HEK293 (cell line): ENCODE results near the gene TOMM40.
A peak's percentile ranks its signal among the peaks of the same experiment; 100 is the strongest.

ENCODE experiments used
- CTCF ChIA-PET: fragments of 350-600 bp; formaldehyde crosslinking; extraction: SDS; loops from one replicate; lab custom pipeline; 2021; ENCODE audit warnings: antibody characterized with exemption; lab: Yijun Ruan, JAX
- POLR2A ChIA-PET: fragments of 300-600 bp; formaldehyde crosslinking; extraction: SDS; loops from one replicate; lab custom pipeline; 2020; ENCODE audit warnings: antibody characterized with exemption, inconsistent platforms; lab: Yijun Ruan, JAX
- H3K27ac ChIP-seq: fragments of 200-500 bp; sonication (Bioruptor generic); 2 replicates; pipeline ENCODE4 v1.5.1; 2014; ENCODE audit warnings: low read depth, low read length, control low read depth, inconsistent platforms; ENCODE audit errors: extremely low read depth
- H3K36me3 ChIP-seq, 2 experiments: fragments of 200-500 bp in 1 of 2; sonication (Bioruptor generic) in 1 of 2; 1 replicate in 1 of 2; 2 replicates in 1 of 2; pipeline ENCODE4 v1.5.1; 2014 to 2017; ENCODE audit warnings: inconsistent platforms in 2 of 2, low read length in 2 of 2; ENCODE audit not compliant: control insufficient read depth in 2 of 2, insufficient read depth in 1 of 2
- H3K4me1 ChIP-seq: fragments of 200-500 bp; sonication (Bioruptor generic); 2 replicates; pipeline ENCODE4 v1.5.1; 2014; ENCODE audit warnings: mild to moderate bottlenecking, low read length, inconsistent platforms; ENCODE audit not compliant: control insufficient read depth, insufficient read depth
- H3K4me3 ChIP-seq: 2 replicates; pipeline ENCODE4 v1.5.1; 2011; ENCODE audit warnings: low read depth, mild to moderate bottlenecking, control low read depth, low read length, moderate library complexity
- H3K9me3 ChIP-seq: fragments of 200-500 bp; sonication (Bioruptor generic); 2 replicates; pipeline ENCODE4 v1.5.1; 2014; ENCODE audit warnings: low read depth, low read length, inconsistent platforms; ENCODE audit not compliant: control insufficient read depth, insufficient read depth
- MEIS1 ChIP-seq: sonication (generic); formaldehyde crosslinking; IDR thresholded peaks from 2 replicates; pipeline ENCODE4 v1.8.1; 2022; ENCODE audit warnings: missing genetic modification reagents, mild to moderate bottlenecking, borderline replicate concordance
- SP3 ChIP-seq: fragments of 450-650 bp; formaldehyde crosslinking; IDR thresholded peaks from 2 replicates; pipeline ENCODE4 v1.5.1; 2016; ENCODE audit warnings: missing biosample characterization, missing genetic modification characterization
- ZNF121 ChIP-seq: fragments of 450-650 bp; formaldehyde crosslinking; IDR thresholded peaks from 2 replicates; pipeline ENCODE4 v1.5.1; 2016; ENCODE audit warnings: missing biosample characterization, missing genetic modification characterization
- ZNF157 ChIP-seq: fragments of 450-650 bp; formaldehyde crosslinking; IDR thresholded peaks from 2 replicates; pipeline ENCODE4 v1.5.1; 2016; ENCODE audit warnings: missing biosample characterization, missing genetic modification characterization
- ZNF274 ChIP-seq, 2 experiments: fragments of 200-500 bp in 1 of 2; fragments of 450-650 bp in 1 of 2; sonication (Bioruptor generic) in 1 of 2; formaldehyde crosslinking in 1 of 2; IDR thresholded peaks; 2 replicates each; pipeline versions ENCODE4 v1.5.1 to v1.6.1; 2014 to 2016; ENCODE audit warnings: borderline replicate concordance in 1 of 2, inconsistent platforms in 1 of 2, low read length in 1 of 2, missing biosample characterization in 1 of 2, missing genetic modification characterization in 1 of 2
- ZNF473 ChIP-seq: fragments of 450-650 bp; formaldehyde crosslinking; IDR thresholded peaks from 2 replicates; pipeline ENCODE4 v1.5.1; 2017; ENCODE audit warnings: missing biosample characterization, missing genetic modification characterization
- TF ChIP-seq, protein P1 (sequence below): fragments of 450-650 bp; formaldehyde crosslinking; IDR thresholded peaks from 2 replicates; pipeline ENCODE4 v1.5.1; 2016; ENCODE audit warnings: missing biosample characterization, missing genetic modification characterization
- TF ChIP-seq, protein P2 (sequence below): fragments of 450-650 bp; formaldehyde crosslinking; IDR thresholded peaks from 2 replicates; pipeline ENCODE4 v1.5.1; 2016; ENCODE audit warnings: missing biosample characterization, missing genetic modification characterization
- TF ChIP-seq, protein P3 (sequence below): fragments of 450-650 bp; formaldehyde crosslinking; IDR thresholded peaks from 2 replicates; pipeline ENCODE4 v1.5.1; 2016; ENCODE audit warnings: missing biosample characterization, missing genetic modification characterization

Gene TOMM40

DNA sequence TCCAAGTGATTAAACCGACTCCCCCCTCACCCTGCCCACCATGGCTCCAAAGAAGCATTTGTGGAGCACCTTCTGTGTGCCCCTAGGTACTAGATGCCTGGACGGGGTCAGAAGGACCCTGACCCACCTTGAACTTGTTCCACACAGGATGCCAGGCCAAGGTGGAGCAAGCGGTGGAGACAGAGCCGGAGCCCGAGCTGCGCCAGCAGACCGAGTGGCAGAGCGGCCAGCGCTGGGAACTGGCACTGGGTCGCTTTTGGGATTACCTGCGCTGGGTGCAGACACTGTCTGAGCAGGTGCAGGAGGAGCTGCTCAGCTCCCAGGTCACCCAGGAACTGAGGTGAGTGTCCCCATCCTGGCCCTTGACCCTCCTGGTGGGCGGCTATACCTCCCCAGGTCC lies 16.6 kb downstream of the TOMM40 start (continued):
- TF ChIP-seq SP3 (tag by site-specific recombination) (no peak), ZNF157 (tag by site-specific recombination) (no peak)
- TF ChIP-seq, protein P1, sequence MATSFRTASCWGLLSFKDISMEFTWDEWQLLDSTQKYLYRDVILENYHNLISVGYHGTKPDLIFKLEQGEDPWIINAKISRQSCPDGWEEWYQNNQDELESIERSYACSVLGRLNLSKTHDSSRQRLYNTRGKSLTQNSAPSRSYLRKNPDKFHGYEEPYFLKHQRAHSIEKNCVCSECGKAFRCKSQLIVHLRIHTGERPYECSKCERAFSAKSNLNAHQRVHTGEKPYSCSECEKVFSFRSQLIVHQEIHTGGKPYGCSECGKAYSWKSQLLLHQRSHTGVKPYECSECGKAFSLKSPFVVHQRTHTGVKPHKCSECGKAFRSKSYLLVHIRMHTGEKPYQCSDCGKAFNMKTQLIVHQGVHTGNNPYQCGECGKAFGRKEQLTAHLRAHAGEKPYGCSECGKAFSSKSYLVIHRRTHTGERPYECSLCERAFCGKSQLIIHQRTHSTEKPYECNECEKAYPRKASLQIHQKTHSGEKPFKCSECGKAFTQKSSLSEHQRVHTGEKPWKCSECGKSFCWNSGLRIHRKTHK (tag by site-specific recombination), result no peak

DNA sequence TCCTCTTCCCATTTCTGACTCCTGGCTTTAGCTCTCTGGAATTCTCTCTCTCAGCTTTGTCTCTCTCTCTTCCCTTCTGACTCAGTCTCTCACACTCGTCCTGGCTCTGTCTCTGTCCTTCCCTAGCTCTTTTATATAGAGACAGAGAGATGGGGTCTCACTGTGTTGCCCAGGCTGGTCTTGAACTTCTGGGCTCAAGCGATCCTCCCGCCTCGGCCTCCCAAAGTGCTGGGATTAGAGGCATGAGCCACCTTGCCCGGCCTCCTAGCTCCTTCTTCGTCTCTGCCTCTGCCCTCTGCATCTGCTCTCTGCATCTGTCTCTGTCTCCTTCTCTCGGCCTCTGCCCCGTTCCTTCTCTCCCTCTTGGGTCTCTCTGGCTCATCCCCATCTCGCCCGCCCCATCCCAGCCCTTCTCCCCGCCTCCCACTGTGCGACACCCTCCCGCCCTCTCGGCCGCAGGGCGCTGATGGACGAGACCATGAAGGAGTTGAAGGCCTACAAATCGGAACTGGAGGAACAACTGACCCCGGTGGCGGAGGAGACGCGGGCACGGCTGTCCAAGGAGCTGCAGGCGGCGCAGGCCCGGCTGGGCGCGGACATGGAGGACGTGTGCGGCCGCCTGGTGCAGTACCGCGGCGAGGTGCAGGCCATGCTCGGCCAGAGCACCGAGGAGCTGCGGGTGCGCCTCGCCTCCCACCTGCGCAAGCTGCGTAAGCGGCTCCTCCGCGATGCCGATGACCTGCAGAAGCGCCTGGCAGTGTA lies 17.2 kb downstream of the TOMM40 start:
- no peak overlapping the region for H3K4me3 ChIP-seq
- no peak overlapping the region for H3K27ac ChIP-seq
- ChIA-PET POLR2A (no interaction called here), CTCF (interaction anchor here (1.3 kb wide), 1 partner anchor 44 kb away, joined by 7 read pairs; no protein-coding TSS in a partner anchor)
- peaks cover 6% of the 10 kb centered on the region; the same call in 1 of the 2 replicates for H3K4me1 ChIP-seq
- H3K9me3 ChIP-seq, result no peaks in the 10 kb centered on the region
- TF ChIP-seq, protein P2, sequence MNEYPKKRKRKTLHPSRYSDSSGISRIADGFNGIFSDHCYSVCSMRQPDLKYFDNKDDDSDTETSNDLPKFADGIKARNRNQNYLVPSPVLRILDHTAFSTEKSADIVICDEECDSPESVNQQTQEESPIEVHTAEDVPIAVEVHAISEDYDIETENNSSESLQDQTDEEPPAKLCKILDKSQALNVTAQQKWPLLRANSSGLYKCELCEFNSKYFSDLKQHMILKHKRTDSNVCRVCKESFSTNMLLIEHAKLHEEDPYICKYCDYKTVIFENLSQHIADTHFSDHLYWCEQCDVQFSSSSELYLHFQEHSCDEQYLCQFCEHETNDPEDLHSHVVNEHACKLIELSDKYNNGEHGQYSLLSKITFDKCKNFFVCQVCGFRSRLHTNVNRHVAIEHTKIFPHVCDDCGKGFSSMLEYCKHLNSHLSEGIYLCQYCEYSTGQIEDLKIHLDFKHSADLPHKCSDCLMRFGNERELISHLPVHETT (tag by site-specific recombination), result no peak
- TF ChIP-seq ZNF274 (IDR thresholded peaks at IDR 0.05; ENCODE audit: low read length), result no peak
- TF ChIP-seq ZNF274 (tag by site-specific recombination; IDR thresholded peaks at IDR 0.05; ENCODE audit: borderline replicate concordance), result no peak
- TF ChIP-seq ZNF121 (tag by site-specific recombination), result peak; percentile 58; the same call in 1 of the 2 replicates
- H3K36me3 ChIP-seq, result no peaks in the 10 kb centered on the region

DNA sequence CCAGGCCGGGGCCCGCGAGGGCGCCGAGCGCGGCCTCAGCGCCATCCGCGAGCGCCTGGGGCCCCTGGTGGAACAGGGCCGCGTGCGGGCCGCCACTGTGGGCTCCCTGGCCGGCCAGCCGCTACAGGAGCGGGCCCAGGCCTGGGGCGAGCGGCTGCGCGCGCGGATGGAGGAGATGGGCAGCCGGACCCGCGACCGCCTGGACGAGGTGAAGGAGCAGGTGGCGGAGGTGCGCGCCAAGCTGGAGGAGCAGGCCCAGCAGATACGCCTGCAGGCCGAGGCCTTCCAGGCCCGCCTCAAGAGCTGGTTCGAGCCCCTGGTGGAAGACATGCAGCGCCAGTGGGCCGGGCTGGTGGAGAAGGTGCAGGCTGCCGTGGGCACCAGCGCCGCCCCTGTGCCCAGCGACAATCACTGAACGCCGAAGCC lies 17.8 kb downstream of the TOMM40 start:
- no peak for TF ChIP-seq MEIS1 (CRISPR knock-in tag)
- ChIA-PET POLR2A (interaction anchor here (1.1 kb wide), 1 partner anchor 46 kb away, joined by 3 read pairs; no protein-coding TSS in a partner anchor), CTCF (interaction anchor here (0.6 to 1.3 kb wide), 3 partner anchors 43 to 338 kb away, joined by 3 to 7 read pairs (median 3); no protein-coding TSS in a partner anchor)
- no peaks in the 10 kb centered on the region for H3K9me3 ChIP-seq
- no peak overlapping the region for H3K4me3 ChIP-seq
- H3K27ac ChIP-seq, result no peak overlapping the region
- H3K36me3 ChIP-seq, result no peaks in the 10 kb centered on the region
- H3K4me1 ChIP-seq, result peaks cover 6% of the 10 kb centered on the region; the same call in 1 of the 2 replicates

DNA sequence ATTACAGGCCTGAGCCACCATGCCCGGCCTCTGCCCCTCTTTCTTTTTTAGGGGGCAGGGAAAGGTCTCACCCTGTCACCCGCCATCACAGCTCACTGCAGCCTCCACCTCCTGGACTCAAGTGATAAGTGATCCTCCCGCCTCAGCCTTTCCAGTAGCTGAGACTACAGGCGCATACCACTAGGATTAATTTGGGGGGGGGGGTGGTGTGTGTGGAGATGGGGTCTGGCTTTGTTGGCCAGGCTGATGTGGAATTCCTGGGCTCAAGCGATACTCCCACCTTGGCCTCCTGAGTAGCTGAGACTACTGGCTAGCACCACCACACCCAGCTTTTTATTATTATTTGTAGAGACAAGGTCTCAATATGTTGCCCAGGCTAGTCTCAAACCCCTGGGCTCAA lies 18.7 kb downstream of the TOMM40 start:
- H3K4me3 ChIP-seq, result no peak overlapping the region
- ChIA-PET CTCF (interaction anchor here (0.7 to 2.3 kb wide), 6 partner anchors 15 to 430 kb away, joined by 3 to 10 read pairs (median 5); partner anchors contain the start of gene CLPTM1), POLR2A (interaction anchor here (0.8 to 1.1 kb wide), 3 partner anchors 43 to 136 kb away, joined by 3 read pairs; no protein-coding TSS in a partner anchor)
- no peak for TF ChIP-seq ZNF473
- TF ChIP-seq, protein P3, sequence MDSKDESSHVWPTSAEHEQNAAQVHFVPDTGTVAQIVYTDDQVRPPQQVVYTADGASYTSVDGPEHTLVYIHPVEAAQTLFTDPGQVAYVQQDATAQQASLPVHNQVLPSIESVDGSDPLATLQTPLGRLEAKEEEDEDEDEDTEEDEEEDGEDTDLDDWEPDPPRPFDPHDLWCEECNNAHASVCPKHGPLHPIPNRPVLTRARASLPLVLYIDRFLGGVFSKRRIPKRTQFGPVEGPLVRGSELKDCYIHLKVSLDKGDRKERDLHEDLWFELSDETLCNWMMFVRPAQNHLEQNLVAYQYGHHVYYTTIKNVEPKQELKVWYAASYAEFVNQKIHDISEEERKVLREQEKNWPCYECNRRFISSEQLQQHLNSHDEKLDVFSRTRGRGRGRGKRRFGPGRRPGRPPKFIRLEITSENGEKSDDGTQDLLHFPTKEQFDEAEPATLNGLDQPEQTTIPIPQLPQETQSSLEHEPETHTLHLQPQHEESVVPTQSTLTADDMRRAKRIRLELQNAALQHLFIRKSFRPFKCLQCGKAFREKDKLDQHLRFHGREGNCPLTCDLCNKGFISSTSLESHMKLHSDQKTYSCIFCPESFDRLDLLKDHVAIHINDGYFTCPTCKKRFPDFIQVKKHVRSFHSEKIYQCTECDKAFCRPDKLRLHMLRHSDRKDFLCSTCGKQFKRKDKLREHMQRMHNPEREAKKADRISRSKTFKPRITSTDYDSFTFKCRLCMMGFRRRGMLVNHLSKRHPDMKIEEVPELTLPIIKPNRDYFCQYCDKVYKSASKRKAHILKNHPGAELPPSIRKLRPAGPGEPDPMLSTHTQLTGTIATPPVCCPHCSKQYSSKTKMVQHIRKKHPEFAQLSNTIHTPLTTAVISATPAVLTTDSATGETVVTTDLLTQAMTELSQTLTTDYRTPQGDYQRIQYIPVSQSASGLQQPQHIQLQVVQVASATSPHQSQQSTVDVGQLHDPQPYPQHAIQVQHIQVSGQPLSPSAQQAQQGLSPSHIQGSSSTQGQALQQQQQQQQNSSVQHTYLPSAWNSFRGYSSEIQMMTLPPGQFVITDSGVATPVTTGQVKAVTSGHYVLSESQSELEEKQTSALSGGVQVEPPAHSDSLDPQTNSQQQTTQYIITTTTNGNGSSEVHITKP, result peak; percentile 87
- peaks cover 6% of the 10 kb centered on the region; the same call in 1 of the 2 replicates for H3K4me1 ChIP-seq
- no peak overlapping the region for H3K27ac ChIP-seq
- no peaks in the 10 kb centered on the region for H3K9me3 ChIP-seq
- no peaks in the 10 kb centered on the region for H3K36me3 ChIP-seq
